Endothelial cell of umbilical vein (primary cell): ENCODE measurements around the gene ARGLU1. TPM values are rescaled to one million over a fixed set of nuclear protein-coding genes. Genes with fewer than 3 reads are reported as not detected.
A peak's percentile ranks its signal among the peaks of the same experiment; 100 is the strongest.

Experiments
- BruUV-seq: library from RNA; stranded (reverse); fragments of 400-500 nt; replicated peaks from 2 replicates; lab custom pipeline; 2021; lab: Mats Ljungman, UMichigan
- CTCF ChIA-PET: fragments of 300-600, 350-600 bp; sonication (Branson Sonifier 250); formaldehyde crosslinking; loops from one replicate; lab custom pipeline; 2021; ENCODE audit warnings: antibody characterized with exemption, inconsistent platforms; lab: Charles Lee
- POLR2A ChIA-PET: fragments of 300-600, 350-600 bp; sonication (Branson Sonifier 250); formaldehyde crosslinking; loops from one replicate; lab custom pipeline; 2021; ENCODE audit warnings: antibody characterized with exemption, inconsistent platforms; lab: Charles Lee
- DNase-seq: peaks from one replicate; pipeline ENCODE4 v3.0.0-alpha.2; 2011; ENCODE audit warnings: low read depth, low spot score
- FAIRE-seq: peaks from 2 replicates; lab custom pipeline; 2011; peaks lifted over from hg19 to GRCh38; lab: Jason Lieb, UNC
- H2AFZ ChIP-seq: 2 replicates; pipeline ENCODE4 v1.6.0; 2012; ENCODE audit warnings: low read depth, low read length, control low read depth, inconsistent platforms
- H3K27ac ChIP-seq: 2 replicates; pipeline ENCODE4 v1.5.1; 2011; ENCODE audit warnings: low read depth, mild to moderate bottlenecking, control low read depth, low read length, moderate library complexity; ENCODE audit not compliant: insufficient read depth
- H3K27me3 ChIP-seq, 2 experiments: 2 replicates each; pipeline versions ENCODE4 v1.6.0 to v1.6.1; 2011; ENCODE audit warnings: low read length in 2 of 2, mixed read lengths in 1 of 2; ENCODE audit not compliant: control insufficient read depth in 2 of 2, insufficient read depth in 2 of 2
- H3K36me3 ChIP-seq, 2 experiments: 2 replicates in 1 of 2; 3 replicates in 1 of 2; pipeline ENCODE4 v1.5.1; 2011; ENCODE audit warnings: low read length in 2 of 2, mild to moderate bottlenecking in 1 of 2, moderate library complexity in 1 of 2; ENCODE audit not compliant: control insufficient read depth in 2 of 2, insufficient read depth in 2 of 2; ENCODE audit errors: extremely low read depth in 1 of 2
- H3K4me1 ChIP-seq: 3 replicates; pipeline ENCODE4 v1.5.1; 2011; ENCODE audit warnings: mild to moderate bottlenecking, low read length; ENCODE audit not compliant: control insufficient read depth, insufficient read depth; ENCODE audit errors: extremely low read depth
- H3K4me2 ChIP-seq: 2 replicates; pipeline ENCODE4 v1.6.1; 2011; ENCODE audit warnings: low read length, control low read depth, mixed read lengths; ENCODE audit not compliant: insufficient read depth
- H3K4me3 ChIP-seq, 3 experiments: fragments of 200-600 bp in 1 of 3; sonication (generic), shearing (Covaris generic) in 1 of 3; replicated peaks in 1 of 3; 2 replicates each; pipeline ENCODE4 v1.5.1; 2011 to 2016; ENCODE audit warnings: control low read depth in 3 of 3, low read length in 3 of 3, mild to moderate bottlenecking in 2 of 3, inconsistent platforms in 1 of 3, low read depth in 1 of 3, moderate library complexity in 1 of 3; ENCODE audit not compliant: insufficient read depth in 1 of 3
- H3K79me2 ChIP-seq: 2 replicates; pipeline ENCODE4 v1.6.0; 2012; ENCODE audit warnings: low read length, inconsistent platforms; ENCODE audit not compliant: control insufficient read depth, insufficient read depth
- H3K9ac ChIP-seq: replicated peaks from 2 replicates; pipeline ENCODE3; 2011; ENCODE audit warnings: low read length, control low read depth; ENCODE audit not compliant: insufficient read depth; ENCODE audit errors: extremely low read depth
- H3K9me1 ChIP-seq: replicated peaks from 3 replicates; pipeline ENCODE4 v1.6.0; 2011; ENCODE audit warnings: mild to moderate bottlenecking, low read length; ENCODE audit not compliant: control insufficient read depth, insufficient read depth; ENCODE audit errors: extremely low read depth
- H3K9me3 ChIP-seq: replicated peaks from 2 replicates; pipeline ENCODE4 v1.5.1; 2012; ENCODE audit warnings: low read length, inconsistent platforms; ENCODE audit not compliant: control insufficient read depth, insufficient read depth
- H4K20me1 ChIP-seq: replicated peaks from 2 replicates; pipeline ENCODE3; 2011; ENCODE audit warnings: mild to moderate bottlenecking, low read length; ENCODE audit not compliant: control insufficient read depth, insufficient read depth; ENCODE audit errors: extremely low read depth
- GATA2 ChIP-seq: IDR thresholded peaks from 2 replicates; pipeline ENCODE4 v1.7.0; 2011; ENCODE audit warnings: low read depth, mild to moderate bottlenecking, moderate library complexity, mixed read lengths, low read length; ENCODE audit not compliant: insufficient read length, insufficient read depth
- JUN ChIP-seq: IDR thresholded peaks from 2 replicates; pipeline ENCODE4 v1.6.1; 2011; ENCODE audit warnings: borderline replicate concordance, low read depth; ENCODE audit not compliant: insufficient read length, insufficient read depth
- MYC ChIP-seq: IDR thresholded peaks from one replicate; pipeline ENCODE4 v1.6.1; 2011; ENCODE audit warnings: mild to moderate bottlenecking, low read depth, low read length
- POLR2AphosphoS5 ChIP-seq: IDR thresholded peaks from 2 replicates; pipeline ENCODE4 v1.6.1; 2012; ENCODE audit warnings: low read depth, mild to moderate bottlenecking, control low read depth, low read length, moderate library complexity; ENCODE audit not compliant: insufficient read depth
- dilution Hi-C: fragments of 300-500 bp; cut with MboI; formaldehyde crosslinking; loops from one replicate; pipeline ENCODE4 v1.15.0; 2019; ENCODE audit warnings: low sequenced_read_pairs; ENCODE audit not compliant: extremely low pct_ligation_motif_present
- intact Hi-C: fragments of 100-400 bp; cut with micrococcal nuclease; formaldehyde crosslinking; loops from one replicate; pipeline ENCODE4 v1.10.0; 2022
- polyA plus RNA-seq, 4 experiments: library from polyadenylated mRNA; depleted of rRNA in 3 of 4; stranded (reverse) in 3 of 4; unstranded in 1 of 4; fragments of >200 nt; gene quantifications; 2 replicates each; pipeline versions ENCODE4 v1.2.1 to v1.2.3, GENCODE V29; 2011 to 2012; ENCODE audit warnings: missing spikeins in 1 of 4
- total RNA-seq: library from RNA; stranded (reverse); gene quantifications from 2 replicates; pipeline ENCODE4 v1.2.3, GENCODE V29; 2021
- TF ChIP-seq, protein P1 (sequence below): IDR thresholded peaks from 2 replicates; pipeline ENCODE4 v1.6.1; 2011; ENCODE audit not compliant: insufficient read depth, insufficient read length

The ARGLU1 gene
- total and polyA plus RNA-seq, 2 donors (not counting 3 experiments of a cell fraction or from before 2014, with no cell fraction given) = 44.4 to 111 TPM

GRCh38 chr13:106534639-106535551 lies 33.0 kb downstream of the ARGLU1 start:
- peaks cover 49% of the 10 kb centered on the region for H3K4me1 ChIP-seq
- CTCF ChIA-PET = interaction anchor here (0.9 to 5.1 kb wide), 23 partner anchors 22 to 1964 kb away, joined by 3 to 60 read pairs (median 6); no protein-coding TSS in a partner anchor
- DNase-seq = peak; percentile 31
- H3K27me3 ChIP-seq = no peaks in the 10 kb centered on the region
- peaks cover 41% of the 10 kb centered on the region for H3K79me2 ChIP-seq
- no peaks in the 10 kb centered on the region for H3K36me3 ChIP-seq
- FAIRE-seq = no peak
- no TSS peak for BruUV-seq
- POLR2A ChIA-PET = interaction anchor here (0.6 to 1.5 kb wide), 12 partner anchors 11 to 1757 kb away, joined by 3 to 8 read pairs (median 3); no protein-coding TSS in a partner anchor
- H3K9me3 ChIP-seq = no peaks in the 10 kb centered on the region
- H3K27ac ChIP-seq = peak overlapping the region; percentile 85
- intact Hi-C loops (loop anchor here (1.0 to 10.0 kb wide), 12 partner anchors 147 to 1550 kb away; no protein-coding TSS in a partner anchor), dilution Hi-C loops (no loop called here)
- H3K4me2 ChIP-seq = peak overlapping the region; percentile 70
- peak overlapping the region; percentile 75 to 95 (median 87) for H3K4me3 ChIP-seq
- peak overlapping the region; percentile 93 for H3K9ac ChIP-seq
- H3K9me1 ChIP-seq = no peaks in the 10 kb centered on the region
- no peak for TF ChIP-seq MYC
- no peak for TF ChIP-seq GATA2
- TF ChIP-seq, protein P1, sequence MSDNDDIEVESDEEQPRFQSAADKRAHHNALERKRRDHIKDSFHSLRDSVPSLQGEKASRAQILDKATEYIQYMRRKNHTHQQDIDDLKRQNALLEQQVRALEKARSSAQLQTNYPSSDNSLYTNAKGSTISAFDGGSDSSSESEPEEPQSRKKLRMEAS = no peak
- TF ChIP-seq POLR2AphosphoS5 = no peak
- TF ChIP-seq JUN = no peak
- H2AFZ ChIP-seq = peak overlapping the region; percentile 56
- peaks cover 3% of the 10 kb centered on the region for H4K20me1 ChIP-seq
